GM19455 (cell line): Measurements from ENCODE around the gene MAML2.

Experiments used
- ATAC-seq: cut with Tn5 transposase; IDR thresholded peaks from one replicate; pipeline ENCODE4 v1.9.1; 2021; ENCODE audit not compliant: unreplicated experiment

MAML2 gene

DNA sequence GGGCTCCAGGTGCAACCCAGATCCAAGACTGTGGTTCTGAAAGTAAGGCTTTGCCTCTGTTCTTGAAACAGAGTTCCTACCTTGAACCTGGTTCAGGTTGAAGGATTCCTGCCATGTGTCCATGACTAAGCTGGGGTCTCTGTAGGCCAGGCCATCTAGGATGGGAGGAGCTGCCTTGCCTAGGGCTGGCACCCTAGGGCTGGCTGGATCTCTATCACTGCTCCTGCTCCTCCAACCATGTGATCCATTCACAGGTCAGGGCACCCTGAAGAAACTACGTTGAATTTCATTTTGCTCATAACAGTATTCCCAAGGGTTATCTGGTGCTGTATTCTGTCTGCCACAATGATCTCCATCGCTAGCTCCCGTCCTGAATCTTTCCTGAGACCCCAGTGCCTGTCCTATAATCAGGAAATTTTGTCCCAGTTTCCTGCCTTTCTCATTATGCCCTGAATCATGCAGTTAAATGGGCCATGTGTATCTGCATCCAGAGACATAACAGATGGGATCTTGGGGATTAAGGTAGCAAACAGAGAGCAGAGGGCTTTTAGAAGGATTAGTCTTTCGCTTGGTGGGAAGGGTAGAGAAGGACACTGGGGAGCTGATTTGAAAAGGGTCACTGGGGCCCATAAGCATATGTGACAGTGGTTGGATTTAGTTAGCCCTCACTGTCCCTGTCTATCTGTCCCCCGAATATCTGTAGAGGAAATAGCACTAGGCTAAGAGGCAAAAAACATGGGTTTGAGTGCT lies 320.9 kb downstream of the MAML2 start:
- no peak for ATAC-seq

DNA sequence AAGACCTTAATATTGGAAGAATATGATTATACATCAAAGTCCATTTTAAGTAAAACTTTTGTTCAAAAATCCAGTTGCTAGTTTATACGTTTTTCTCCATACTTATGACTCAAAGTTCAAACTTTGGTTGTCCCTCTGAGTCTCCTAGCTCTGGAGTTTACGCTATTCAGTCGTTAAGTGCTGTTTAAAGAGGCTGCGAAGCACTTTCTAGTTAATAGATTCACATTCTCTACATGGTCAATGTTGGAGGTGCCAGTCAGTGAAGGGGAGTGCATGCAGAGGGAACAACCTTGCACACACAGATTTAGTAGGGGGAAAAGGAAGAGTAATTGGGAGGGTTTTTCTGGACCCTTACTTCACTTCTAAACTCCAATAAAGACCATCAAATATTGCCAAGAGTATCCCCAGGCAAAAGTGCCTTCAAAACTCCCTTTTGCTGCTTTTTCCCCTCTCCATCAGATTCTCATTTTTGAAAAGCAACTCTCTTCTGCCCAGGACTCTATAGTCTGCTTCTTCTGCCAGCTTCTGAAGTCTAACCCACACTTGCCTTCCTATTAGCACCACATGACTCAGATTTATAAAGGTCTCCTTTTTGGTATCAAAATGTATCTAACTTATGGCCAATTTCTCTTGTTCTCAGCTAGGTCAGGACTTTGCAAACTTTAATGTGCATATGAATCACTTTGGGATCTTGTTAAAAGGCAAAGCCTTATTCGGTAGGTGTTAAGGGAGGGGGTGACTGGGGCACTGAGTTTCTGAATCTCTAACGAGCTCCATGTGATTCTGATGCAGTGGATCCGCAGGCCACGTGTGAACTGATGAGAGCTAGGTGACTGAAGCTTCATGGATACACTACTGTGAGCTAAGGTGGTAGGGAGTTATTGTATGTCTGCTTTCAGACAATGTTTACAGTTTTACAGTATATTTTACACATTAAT lies 322.9 kb downstream of the MAML2 start:
- ATAC-seq: no peak

DNA sequence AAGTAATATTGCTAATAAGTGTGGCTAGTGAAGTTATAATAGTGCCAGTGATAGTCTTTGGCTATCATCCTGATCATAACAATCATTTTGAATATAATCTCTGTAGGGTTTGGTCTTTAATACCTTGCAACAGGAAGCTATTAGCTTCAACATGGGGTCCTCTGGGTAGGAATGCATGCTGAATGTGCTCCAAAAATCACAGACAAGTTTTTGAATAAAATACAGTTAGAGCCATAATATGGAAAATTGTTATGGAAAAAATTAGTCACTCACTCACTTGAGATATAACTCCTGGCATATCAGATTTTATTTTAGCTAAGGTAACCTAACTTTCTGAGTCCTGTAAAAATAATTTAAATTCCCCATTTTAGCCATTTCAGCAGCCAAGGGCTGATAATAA lies 323.7 kb downstream of the MAML2 start:
- ATAC-seq: no peak

DNA sequence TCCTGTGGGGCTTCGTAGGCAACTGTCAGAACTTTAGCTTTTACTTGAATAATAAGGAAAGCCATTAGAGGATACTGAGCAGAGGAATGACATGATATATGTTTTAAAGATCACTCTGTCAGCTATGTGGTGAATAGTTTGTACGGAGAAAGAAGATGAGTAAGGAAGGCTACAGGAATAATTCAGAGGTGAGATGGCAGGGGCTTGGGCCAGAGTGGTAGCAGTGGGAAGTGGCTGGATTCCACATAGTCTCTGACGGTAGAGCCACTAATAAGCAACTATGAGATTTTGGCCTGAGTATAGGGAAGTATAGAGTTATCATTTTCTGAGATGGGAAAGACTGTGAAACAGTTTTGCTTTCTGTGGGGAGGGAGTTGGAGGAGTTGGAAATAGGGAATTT lies 325.1 kb downstream of the MAML2 start:
- ATAC-seq: no peak

DNA sequence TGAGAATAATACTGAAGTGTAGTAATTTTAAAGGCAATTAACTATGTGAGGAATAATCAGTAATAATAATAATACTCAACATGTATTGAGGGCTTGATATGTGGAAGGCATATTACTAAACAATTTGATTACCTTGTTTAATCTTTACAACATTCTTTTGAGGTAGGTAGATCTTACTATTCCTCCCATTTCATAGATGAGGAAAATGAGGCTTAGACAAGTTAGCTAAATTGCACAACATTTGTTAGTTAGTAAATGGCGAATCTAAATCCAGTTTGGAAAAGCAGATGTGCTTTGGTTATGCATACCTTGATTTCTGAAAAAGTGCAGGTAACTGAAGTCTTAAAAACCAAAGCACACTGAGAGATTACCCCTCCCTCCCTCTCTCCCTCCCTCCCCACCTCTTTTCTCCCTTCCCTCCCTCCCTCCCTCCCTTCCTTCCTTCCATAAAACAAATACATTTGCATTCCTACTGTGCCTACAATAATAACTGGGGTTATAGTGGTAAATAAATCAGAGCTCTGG lies 326.0 kb downstream of the MAML2 start:
- no peak for ATAC-seq

DNA sequence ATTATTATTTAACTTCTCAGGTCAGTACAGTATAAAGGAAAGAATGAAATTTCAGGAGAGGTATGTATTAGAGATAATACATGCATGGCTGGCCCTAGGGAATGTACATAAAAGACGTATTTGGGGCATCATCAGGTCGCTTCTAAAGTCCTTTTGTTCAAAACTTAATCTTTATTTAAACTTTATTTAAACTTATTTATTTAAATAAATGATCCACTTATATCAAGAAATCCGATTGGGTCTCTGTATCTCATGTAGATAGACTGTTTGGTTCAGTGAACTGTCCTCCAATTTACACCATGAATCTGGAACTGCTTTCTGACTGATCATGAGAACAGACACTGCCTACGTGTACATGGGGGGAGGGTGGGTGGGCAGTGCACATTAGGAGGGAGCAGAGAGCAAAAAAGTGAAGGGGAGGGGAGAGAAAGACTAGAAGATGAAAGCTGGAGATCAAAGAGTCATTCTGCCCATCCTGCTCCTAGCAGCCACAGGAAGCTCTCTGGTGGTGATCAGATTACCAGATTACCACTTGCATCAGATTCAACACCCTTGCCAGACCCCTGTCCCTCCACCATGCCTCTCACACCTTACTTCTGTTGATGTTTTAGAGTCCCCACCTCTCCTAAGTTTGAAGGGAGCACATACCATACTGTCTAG lies 327.0 kb downstream of the MAML2 start:
- ATAC-seq: no peak

DNA sequence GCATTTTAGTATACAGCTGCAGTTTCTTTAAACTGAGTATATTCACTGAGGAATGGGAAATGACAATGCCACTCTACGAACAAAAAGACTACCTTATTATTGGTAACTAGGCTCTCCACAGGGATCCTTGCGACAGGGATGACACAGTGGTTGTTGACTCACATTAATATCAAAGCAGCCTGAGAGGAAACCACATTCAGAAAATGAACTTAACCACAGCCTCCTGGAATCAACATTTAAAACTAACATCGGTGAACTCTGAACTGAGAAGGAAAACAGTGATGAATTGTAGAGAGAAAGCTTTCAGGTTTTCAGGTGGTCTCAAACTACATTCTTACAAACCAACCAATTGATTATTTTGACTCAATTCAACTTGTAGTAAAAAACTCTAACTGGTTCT lies 328.8 kb downstream of the MAML2 start:
- no peak for ATAC-seq

DNA sequence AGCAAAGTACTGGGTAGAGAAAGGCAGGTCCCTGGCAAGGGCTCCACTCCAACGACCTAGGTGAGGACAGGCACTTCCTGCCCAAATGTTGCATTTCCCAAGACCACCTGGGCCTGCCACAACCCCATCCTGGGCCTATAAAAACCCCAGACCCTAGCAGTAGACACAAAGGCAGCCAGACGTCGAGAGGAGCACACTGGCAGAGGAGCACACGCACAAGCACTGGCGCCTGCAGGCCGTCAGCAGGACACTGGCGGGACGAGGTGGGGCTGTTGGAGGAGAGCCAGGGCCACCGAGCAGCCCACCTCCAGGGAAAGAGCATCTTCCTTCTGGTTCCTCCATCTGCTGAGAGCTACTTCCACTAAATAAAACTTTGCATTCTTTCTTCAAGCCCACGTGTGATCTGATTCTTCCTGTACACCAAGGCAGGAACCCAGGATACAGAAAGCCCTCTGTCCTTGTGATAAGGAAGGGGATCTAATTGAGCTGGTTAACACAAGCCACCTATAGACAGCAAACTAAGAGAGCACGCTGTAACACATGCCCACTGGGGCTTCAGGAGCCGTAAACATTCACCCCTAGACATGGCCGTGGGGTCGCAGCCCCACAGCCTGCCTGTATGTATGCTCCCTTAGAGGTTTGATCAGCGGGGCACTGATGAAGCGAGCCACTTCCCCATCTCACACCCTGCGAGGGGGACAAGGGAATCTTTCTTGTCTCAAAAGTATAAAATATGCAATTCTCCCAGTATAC lies 329.4 kb downstream of the MAML2 start:
- ATAC-seq: no peak

DNA sequence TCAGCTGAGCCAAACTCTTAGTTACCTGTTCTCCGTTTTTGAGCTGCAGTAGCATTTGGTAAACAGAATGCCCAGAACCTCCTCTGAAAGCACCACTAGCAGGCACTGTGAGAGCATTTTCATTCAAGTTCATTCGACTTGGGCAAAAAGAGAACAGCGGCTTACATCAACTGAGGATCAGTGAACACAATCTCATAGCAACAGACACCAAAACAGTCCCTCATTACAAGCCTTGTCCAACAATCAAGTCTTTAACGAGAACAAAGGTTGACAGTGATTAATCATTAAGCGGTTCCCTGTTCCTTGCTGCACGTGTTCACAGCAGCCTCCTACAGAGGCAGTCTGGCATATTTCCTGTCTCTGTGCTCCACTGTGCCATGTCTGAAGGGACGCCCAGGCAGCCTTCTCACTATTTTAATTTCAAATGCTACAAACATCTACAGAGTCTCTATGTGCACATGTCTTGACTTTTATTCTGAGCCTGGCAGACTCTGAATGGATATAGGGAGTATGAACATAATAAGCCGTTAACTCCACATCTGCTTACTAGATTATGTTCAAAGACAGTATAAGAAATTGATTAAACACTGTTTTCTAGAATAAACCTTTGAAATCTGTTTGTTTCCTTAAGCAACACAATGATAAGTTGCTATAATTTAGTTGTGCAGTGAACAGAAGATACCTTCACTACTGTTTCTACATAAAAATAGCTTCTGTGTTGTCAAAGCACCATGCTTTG lies 330.7 kb downstream of the MAML2 start:
- peak; percentile 91 for ATAC-seq

DNA sequence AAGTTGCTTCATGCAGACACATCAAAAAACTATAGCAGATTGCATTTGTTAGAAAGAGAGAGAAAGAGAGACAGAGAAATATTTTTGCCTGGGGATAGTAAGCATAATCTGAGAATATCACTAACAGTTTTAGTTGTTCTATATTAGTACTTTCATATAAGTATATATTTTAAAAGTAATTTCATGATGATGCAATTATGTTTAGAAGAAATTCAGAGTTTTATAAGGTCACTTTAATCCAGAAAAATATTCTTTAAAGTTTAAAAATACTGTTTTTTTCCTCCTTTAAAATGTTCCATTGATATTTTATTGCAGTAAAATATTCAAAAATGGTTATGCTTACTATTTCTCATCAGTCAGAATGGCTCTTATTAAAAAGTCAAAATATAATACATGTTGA lies 332.3 kb downstream of the MAML2 start:
- ATAC-seq: no peak

DNA sequence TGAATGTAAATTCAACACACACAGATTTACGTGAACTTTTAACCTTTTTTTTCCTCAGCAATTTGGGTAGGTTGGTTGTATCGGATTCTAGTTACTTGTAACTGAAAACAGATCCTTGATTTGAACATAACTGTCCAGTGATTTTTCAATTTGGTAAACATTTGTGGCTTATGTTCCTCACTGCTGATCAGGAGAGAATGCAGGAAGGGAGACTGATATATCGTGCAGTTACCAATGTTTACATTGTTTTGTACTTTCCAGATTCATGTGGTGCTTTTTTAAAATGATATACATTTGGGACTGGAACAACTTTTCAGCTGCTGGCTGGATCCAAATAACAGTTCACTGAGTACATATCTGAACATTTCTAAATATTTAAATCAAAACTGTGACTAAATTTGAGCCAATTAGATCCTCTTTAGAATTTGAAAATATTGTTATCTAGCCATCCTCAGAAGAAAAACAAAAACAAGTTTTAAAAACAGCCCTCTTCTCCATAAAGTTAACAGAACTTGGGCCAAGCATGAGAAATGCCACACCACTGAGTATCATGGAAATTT lies 334.8 kb downstream of the MAML2 start:
- ATAC-seq: no peak

DNA sequence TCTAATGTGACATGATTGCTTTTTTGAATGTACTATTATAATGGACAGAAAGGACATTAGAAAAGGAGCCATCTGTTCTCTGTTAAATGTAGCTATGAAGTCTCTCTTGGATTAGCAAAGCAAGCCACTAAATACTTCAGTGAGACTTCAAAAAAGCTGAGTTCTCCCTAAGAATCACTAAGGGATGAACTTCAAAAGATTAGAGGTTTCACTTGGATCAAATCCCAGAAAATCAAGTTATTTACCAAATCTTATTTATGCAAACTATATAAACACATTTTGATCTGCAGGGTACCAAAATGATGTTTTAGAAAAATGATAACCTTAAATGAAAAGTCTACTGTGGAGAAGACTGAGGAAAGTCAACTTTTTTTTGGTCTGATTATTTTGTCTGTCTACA lies 337.0 kb downstream of the MAML2 start:
- ATAC-seq: no peak

DNA sequence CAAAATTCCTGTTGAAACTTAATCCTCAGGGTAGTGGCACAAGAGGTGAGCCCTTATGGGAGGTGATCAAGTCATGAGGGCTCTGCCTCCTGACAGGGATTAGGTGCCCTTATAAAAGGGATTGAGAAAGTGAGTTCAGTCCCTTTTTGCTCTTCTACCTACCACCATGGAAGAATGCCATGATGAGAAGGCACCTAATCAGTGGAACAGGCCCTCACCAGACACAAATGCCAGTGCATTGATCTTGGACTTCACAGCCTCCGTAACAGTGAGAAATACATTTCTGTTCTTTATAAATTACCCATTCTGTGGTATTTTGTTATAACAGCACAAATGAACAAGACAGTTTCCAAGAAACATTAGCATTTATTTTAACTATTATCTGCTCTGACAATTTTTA lies 338.1 kb downstream of the MAML2 start:
- ATAC-seq: no peak

DNA sequence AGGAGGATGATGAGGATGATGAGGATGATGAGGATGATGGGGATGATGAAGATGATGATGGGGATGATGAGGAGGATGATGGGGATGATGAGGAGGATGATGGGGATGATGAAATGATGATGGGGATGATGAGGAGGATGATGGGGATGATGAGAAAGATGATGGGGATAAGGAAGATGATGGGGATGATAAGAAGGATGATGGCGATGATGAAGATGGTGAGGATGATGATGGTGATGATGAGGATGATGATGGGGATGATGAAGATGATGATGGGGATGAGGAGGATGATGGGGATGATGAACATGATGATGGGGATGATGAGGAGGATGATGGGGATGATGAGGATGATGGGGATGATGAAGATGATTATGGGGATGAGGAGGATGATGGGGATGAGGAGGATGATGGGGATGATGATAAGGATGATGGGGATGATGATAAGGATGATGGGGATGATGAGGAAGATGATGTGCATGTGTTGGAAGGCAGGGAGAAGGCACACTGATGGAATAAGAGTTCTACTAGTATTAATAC lies 340.2 kb downstream of the MAML2 start:
- no peak for ATAC-seq

DNA sequence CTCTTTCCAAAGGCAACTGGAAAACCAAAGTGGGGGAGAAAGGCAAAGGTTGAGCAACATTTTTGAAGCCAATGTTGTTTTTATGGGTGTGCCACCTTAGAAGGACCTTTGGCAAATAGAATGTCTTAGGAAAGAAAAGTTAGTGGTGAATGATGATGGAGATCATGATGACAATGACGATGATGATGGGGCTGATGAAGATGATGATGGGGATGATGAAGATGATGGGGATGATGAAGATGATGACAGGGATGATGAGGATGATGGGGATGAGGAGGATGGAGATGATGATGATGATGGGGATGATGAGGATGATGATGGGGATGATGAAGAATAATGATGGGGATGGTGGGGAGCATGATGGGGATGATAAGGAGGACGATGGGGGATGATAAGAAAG lies 340.7 kb downstream of the MAML2 start:
- ATAC-seq: no peak

DNA sequence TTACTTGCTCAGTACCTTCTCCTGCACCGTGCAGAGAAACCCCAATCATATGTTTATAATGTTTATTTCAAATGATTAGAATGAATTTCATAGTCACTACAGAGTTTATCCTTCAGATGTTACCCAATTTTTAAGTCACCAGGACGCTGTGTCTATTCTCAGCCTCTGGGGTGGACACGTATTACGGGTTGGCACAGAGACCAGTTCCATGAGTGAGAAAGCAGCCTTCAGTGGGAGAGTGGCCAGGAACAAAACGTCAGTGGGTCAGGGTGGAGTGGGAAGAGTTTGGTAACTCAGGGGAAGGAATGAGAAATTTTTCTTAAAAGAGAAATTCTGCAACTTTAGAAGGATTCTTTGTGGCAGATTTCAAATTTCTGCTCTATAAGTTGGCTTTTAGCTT lies 342.0 kb downstream of the MAML2 start:
- ATAC-seq: no peak

DNA sequence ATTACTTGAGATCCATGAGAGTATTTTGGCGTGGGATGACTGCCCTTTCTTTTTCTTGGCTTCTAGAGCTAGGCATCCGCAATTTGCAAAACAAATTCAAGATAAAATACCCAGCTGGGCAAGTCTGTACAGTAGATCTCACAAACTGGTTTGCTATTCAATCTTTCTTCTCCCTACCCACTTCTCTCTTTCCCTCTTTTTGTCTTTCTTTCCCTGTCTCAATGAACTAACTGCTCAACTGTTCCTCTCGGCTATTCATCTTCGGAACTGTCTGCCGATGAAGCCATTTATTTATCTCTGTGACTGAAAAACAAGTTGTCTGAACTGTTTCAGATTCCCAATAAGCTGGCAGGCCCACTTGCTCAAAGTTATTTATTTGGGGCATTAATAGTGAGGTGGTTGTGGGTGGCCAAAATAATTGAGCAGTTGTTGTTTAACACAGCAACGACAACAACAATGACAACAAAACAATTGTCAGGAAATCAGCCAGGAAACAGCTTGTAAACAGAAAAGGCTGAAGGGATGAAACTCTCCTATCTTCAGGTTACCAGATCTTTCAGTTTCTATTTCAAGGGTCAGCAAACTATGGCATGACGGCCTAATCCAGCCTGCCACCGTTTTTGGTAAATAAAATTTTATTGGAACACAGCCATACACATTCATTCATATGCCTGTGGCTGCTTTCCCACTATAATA lies 343.1 kb downstream of the MAML2 start:
- ATAC-seq: no peak

DNA sequence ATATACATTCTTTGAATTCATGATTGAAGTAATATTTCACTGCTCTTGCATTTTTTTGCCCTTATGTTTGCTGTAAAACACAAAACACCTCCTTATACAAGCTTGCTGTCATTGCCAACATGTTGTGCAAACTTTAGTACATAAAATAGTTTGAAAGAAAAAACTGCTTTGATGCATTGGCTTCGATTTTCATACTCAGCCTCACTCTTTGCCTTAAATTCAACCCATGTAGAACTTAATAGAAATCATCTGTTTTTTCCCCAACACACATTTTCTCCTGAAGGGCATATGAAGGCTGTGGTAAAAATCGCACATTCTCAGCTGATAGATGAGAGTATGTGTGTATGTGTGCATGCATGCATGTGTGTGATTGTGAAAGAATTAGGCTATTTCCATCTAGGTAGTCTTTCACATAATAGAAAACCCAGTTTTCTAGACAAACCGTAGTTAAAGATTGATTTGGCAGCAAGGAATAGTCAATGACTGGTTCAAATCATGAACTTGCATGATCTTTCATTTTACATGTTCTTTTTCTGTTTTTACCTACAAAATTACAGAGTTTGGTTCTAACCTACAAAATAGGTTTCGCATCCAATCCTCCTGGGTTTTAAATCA lies 346.3 kb downstream of the MAML2 start:
- ATAC-seq: no peak

DNA sequence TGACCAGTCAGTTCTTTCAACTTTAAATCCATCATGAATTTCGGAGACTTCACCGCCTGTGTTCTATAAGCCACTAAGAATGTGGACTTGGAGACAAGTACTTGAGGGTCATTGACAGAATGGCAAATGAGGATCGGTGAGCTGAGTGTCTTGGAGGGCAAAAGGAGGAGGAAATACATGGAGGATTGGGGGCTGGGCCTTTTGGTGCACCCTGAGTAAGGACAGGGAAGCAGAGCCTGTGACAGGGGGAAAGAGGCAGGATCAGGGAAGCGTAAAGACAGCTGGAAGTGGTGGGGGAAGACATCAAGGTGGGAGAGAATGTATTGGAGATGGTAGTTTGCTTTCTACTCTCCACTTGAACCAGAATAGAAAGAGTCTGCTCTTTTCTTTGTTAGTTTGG lies 348.7 kb downstream of the MAML2 start:
- ATAC-seq: no peak
